Gastrocnemius medialis (tissue), 4 donors: Measurements from ENCODE around the gene RBM42. TPM values are rescaled to one million over a fixed set of nuclear protein-coding genes. Genes with fewer than 3 reads are reported as not detected.

Experiments used
- ATAC-seq, 2 donors: fragments of 150-250 bp; one replicate each; pipeline ENCODE4 v1.9.1; 2016
- DNase-seq, 2 donors: peaks; one replicate each; pipeline ENCODE4 v3.0.0-alpha.2; 2019
- H3K27ac ChIP-seq, 4 donors: fragments of 200-600 bp; sonication (generic); 1 replicate in 1 of 4; 2 replicates in 3 of 4; pipeline ENCODE4 v1.5.1; 2016 to 2018; ENCODE audit warnings: mild to moderate bottlenecking in 2 of 4, moderate library complexity in 1 of 4
- H3K27me3 ChIP-seq, 3 donors: fragments of 200-600 bp; sonication (generic) in 2 of 3; 1 replicate in 1 of 3; 2 replicates in 2 of 3; pipeline versions ENCODE4 v1.5.1 to v1.6.0; 2016 to 2019; ENCODE audit warnings: mild to moderate bottlenecking in 1 of 3, moderate library complexity in 1 of 3
- H3K36me3 ChIP-seq, 2 donors: fragments of 200-600 bp; sonication (generic) in 1 of 2; one replicate each; pipeline ENCODE4 v1.5.1; 2017 to 2018
- H3K4me1 ChIP-seq, 2 donors: fragments of 200-600 bp; sonication (generic) in 1 of 2; one replicate each; pipeline ENCODE4 v1.5.1; 2016 to 2017; ENCODE audit warnings: mild to moderate bottlenecking in 2 of 2
- H3K4me3 ChIP-seq, 4 donors: fragments of 200-600 bp; sonication (generic) in 3 of 4; 1 replicate in 1 of 4; 2 replicates in 3 of 4; pipeline ENCODE4 v1.5.1; 2016 to 2019; ENCODE audit warnings: mild to moderate bottlenecking in 2 of 4
- H3K9me3 ChIP-seq, 3 donors: fragments of 200-600 bp; sonication (generic) in 2 of 3; 1 replicate in 1 of 3; 2 replicates in 2 of 3; pipeline ENCODE4 v1.5.1; 2016 to 2019
- CTCF ChIP-seq, 5 experiments: fragments of 450-650 bp in 3 of 5; fragments of 200-600 bp in 2 of 5; sonication (generic) in 2 of 5; IDR thresholded peaks in 4 of 5; conservative IDR thresholded peaks in 1 of 5; 1 replicate in 4 of 5; 2 replicates in 1 of 5; pipeline ENCODE4 v1.5.1; 2016 to 2019; ENCODE audit warnings: antibody characterized with exemption in 5 of 5, mild to moderate bottlenecking in 3 of 5, moderate library complexity in 3 of 5
- POLR2A ChIP-seq, 2 donors: fragments of 450-650 bp; IDR thresholded peaks; one replicate each; pipeline ENCODE4 v1.6.1; 2017; ENCODE audit warnings: antibody characterized with exemption in 2 of 2, mild to moderate bottlenecking in 2 of 2, moderate library complexity in 2 of 2
- in situ Hi-C, 4 donors: fragments of 200-750 bp; cut with MboI; loops; one replicate each; pipeline versions ENCODE4 v1.15.0 to v1.8.0; 2017; ENCODE audit warnings: low sequenced_read_pairs in 4 of 4
- intact Hi-C: fragments of 100-400 bp; cut with DNase I; formaldehyde crosslinking; loops from one replicate; pipeline ENCODE4 v1.15.1; 2023; ENCODE audit warnings: low total_unique reads
- total RNA-seq, 4 donors: library from RNA; depleted of rRNA; stranded (reverse); fragments of >200 nt; gene quantifications; one replicate each; pipeline versions ENCODE4 v1.1.0 to v1.2.3, GENCODE V29; 2016

Gene RBM42
- total RNA-seq, 4 donors from 2014 or later: 45.8 to 77.8 (median 75.4) TPM

GRCh38 chr19:35665604-35666003 is 36.8 kb downstream of the RBM42 start:
- peaks cover 0 to 7% of the 10 kb centered on the region in 2 donors for H3K36me3 ChIP-seq
- in situ Hi-C loops (no loop called here), intact Hi-C loops (no loop called here)
- peak overlapping the region in 1 of 4 donors; percentile 22 for H3K27ac ChIP-seq
- ATAC-seq: no peak
- no peak for DNase-seq
- TF ChIP-seq POLR2A (IDR thresholded peaks at IDR 0.05) (no peak), CTCF (IDR thresholded peaks at IDR 0.05 in 4 of 5, conservative IDR thresholded peaks at IDR 0.05 in 1 of 5) (no peak)
- no peak overlapping the region for H3K4me3 ChIP-seq
- no peaks in the 10 kb centered on the region for H3K9me3 ChIP-seq
- peaks cover 0 to under 1% (median 0%) of the 10 kb centered on the region in 3 donors for H3K27me3 ChIP-seq
- H3K4me1 ChIP-seq: no peaks in the 10 kb centered on the region

GRCh38 chr19:35666251-35666913 is 37.5 kb downstream of the RBM42 start, which contains the start of gene UPK1A:
UPK1A (plus strand) TSS chr19:35666517; CDS start chr19:35666813, 296 bp downstream.
- intact Hi-C loops (no loop called here), in situ Hi-C loops (no loop called here)
- peaks cover 0 to 4% (median 0%) of the 10 kb centered on the region in 3 donors for H3K27me3 ChIP-seq
- H3K36me3 ChIP-seq: peaks cover 0 to 3% of the 10 kb centered on the region in 2 donors
- no peak for DNase-seq
- no peak for TF ChIP-seq CTCF (IDR thresholded peaks at IDR 0.05 in 4 of 5, conservative IDR thresholded peaks at IDR 0.05 in 1 of 5)
- TF ChIP-seq POLR2A (IDR thresholded peaks at IDR 0.05): no peak
- H3K9me3 ChIP-seq: no peaks in the 10 kb centered on the region
- H3K4me3 ChIP-seq: no peak within 1 kb of the TSS
- ATAC-seq: no peak
- peak within 1 kb of the TSS in 1 of 4 donors; percentile 22 for H3K27ac ChIP-seq
- no peaks in the 10 kb centered on the region for H3K4me1 ChIP-seq

GRCh38 chr19:35669566-35669965 is 40.7 kb downstream of the RBM42 start:
- H3K4me1 ChIP-seq: no peaks in the 10 kb centered on the region
- in situ Hi-C loops: no loop called here
- TF ChIP-seq POLR2A (IDR thresholded peaks at IDR 0.05) (no peak), CTCF (IDR thresholded peaks at IDR 0.05 in 4 of 5, conservative IDR thresholded peaks at IDR 0.05 in 1 of 5) (no peak)
- DNase-seq (no peak), ATAC-seq (no peak)
- H3K27ac ChIP-seq: no peak overlapping the region
- intact Hi-C loops: no loop called here
- H3K36me3 ChIP-seq: no peaks in the 10 kb centered on the region
- no peaks in the 10 kb centered on the region for H3K9me3 ChIP-seq
- no peak overlapping the region for H3K4me3 ChIP-seq
- H3K27me3 ChIP-seq: peaks cover 20 to 26% (median 26%) of the 10 kb centered on the region in 3 donors

- no peak overlapping the region for H3K27ac ChIP-seq
- in situ Hi-C loops: no loop called here
- no peak for DNase-seq
- TF ChIP-seq POLR2A (IDR thresholded peaks at IDR 0.05) (no peak), CTCF (IDR thresholded peaks at IDR 0.05 in 4 of 5, conservative IDR thresholded peaks at IDR 0.05 in 1 of 5) (no peak)
- peaks cover 20 to 27% (median 26%) of the 10 kb centered on the region in 3 donors for H3K27me3 ChIP-seq
- no peaks in the 10 kb centered on the region for H3K9me3 ChIP-seq
- no peaks in the 10 kb centered on the region for H3K36me3 ChIP-seq
- no peaks in the 10 kb centered on the region for H3K4me1 ChIP-seq
- no peak overlapping the region for H3K4me3 ChIP-seq
- intact Hi-C loops: no loop called here
- no peak for ATAC-seq
These were observed 41.1 kb downstream of the RBM42 start for GRCh38 chr19:35669974-35670373.
